GM21390 (cell line): ENCODE measurements around the gene APOL3.
"Not testable (repeated sequence)": the region's sequence is repeated elsewhere in the genome, so short reads cannot be mapped to it uniquely, and the experiment has no call there.

Source experiments
- ATAC-seq: cut with Tn5 transposase; IDR thresholded peaks from one replicate; pipeline ENCODE4 v1.9.1; 2021; ENCODE audit not compliant: unreplicated experiment

APOL3 gene

GRCh38 chr22:36193577-36193976, 33.0 kb upstream of the APOL3 start:
- no peak for ATAC-seq

GRCh38 chr22:36193171-36193570, 32.6 kb upstream of the APOL3 start:
- no peak for ATAC-seq

DNA sequence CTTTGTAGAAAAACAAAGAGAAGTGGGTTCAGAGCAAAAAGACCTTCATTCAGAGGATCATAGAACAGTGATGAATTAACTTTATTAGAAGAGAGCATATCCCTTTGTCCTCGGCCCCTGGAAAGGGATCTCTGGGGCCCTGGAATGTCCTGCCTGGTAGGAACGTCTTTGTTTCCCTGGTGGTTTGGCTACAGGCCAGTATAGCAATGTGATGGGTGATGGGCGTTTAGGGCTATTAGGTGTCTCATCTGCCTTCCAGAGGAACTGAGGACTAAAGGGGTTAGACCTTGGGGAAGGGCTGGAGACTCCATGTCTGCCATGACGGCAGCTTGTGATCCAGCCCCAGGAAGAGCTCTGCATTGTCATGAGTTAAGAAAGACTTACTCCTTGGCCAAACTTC, 32.0 kb upstream of the APOL3 start:
- no peak for ATAC-seq

- ATAC-seq, result no peak
These were observed 30.7 kb upstream of the APOL3 start for GRCh38 chr22:36191106-36191836.

GRCh38 chr22:36187862-36188261, 27.3 kb upstream of the APOL3 start:
- ATAC-seq, result not testable (repeated sequence)

DNA sequence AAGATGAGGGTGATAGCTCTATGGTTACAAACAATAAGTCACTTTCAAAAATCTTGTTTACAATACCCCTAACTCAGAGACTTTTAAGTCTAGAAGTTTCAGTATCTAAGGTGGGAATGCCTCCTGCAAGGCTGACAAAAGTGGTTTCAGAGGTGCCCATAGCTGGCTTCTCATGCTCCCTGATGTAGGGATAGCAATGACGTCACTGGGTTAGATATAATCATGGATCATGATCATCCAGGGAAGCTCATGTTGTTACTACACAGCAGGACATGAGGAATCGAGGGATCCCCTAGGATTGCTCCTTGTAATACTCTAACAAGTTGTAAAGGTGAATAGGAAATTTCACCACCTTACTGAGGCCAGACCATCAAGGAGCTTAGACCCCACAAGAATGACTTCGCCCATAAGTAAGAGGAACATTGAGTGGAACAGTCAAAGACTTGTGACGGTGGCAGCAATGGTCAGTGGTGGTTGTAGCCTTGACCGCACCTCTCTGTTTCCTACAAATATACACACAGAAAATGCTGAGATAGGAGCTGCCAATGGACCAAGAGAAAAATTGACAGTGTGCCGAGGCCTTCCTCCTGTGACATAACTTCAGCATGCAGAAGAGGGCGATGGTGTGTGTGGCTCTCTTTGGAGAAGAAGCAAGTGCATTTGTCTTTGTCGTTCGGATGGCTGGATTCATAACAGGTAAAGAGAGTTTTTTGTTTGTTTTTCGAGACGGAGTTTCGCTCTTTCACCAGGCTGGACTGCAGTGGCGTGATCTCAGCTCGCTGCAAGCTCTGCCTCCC, 25.5 kb upstream of the APOL3 start:
- ATAC-seq, result no peak

- no peak for ATAC-seq
These were observed 24.0 kb upstream of the APOL3 start for GRCh38 chr22:36184433-36185025.

- ATAC-seq, result no peak
These were observed 22.9 kb upstream of the APOL3 start for GRCh38 chr22:36183446-36183845.

GRCh38 chr22:36182857-36183256, 22.3 kb upstream of the APOL3 start:
- ATAC-seq, result no peak

GRCh38 chr22:36182056-36182455, 21.5 kb upstream of the APOL3 start:
- ATAC-seq, result no peak

DNA sequence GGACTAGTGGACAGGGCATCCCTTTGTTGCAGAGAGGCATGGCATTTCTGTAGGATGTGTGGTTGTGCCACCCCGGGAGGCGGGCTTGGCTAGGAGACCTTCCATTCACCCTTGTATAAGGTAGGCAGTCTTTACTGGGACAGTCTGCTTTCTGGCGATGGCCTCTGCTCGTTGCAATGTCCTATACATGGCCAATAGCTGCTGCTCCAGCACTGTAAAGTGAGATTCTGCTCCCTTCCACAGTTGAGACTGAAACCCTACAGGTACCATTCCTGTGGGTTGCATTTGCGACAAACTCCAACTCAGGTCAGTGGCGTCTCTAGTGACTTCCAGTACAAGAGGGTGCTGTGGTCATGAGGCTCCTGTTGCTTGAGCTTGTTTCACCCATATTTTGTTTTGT, 20.4 kb upstream of the APOL3 start:
- no peak for ATAC-seq

DNA sequence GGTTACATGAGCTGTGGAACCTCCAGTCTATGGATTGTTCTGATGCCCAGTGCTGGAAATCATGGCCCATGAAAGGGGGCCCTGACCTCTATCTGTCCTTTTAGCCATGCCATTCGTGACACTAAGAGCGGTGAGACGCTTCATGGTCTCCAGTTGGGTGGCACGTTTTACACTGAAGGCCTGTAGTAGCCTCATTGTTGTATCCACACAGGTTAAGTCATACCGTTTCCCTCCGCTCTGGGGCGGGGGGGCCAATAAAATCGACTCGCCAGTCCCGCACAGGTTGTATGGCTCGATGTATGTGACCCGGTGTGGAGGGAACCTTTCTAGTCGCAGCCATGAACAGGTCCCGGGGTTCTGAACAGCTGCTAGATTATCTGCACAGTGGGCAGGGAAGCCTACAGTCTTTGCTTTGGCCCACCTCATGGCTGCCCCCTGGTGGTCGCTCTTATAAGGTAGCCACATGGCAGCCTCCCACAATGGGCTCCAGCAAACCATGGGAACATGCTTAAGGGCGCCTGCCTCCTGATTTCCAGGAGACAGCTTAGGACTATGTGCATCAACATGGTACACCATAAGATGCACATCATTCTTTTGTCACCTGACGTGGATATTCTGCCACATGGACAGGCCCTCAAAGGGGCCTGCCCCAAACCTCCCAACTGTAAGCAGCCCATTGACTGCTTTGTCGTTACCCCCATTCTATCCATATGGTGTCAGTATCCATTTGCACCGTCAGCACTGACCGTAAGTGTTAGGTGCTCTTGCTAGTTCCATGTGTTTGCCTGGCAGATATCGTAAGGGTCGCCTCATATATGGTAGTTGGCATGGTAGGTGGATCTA, 19.7 kb upstream of the APOL3 start:
- ATAC-seq, result no peak

- no peak for ATAC-seq
These were observed 16.6 kb upstream of the APOL3 start for GRCh38 chr22:36177160-36177559.

GRCh38 chr22:36175892-36176291, 15.3 kb upstream of the APOL3 start:
- no peak for ATAC-seq

DNA sequence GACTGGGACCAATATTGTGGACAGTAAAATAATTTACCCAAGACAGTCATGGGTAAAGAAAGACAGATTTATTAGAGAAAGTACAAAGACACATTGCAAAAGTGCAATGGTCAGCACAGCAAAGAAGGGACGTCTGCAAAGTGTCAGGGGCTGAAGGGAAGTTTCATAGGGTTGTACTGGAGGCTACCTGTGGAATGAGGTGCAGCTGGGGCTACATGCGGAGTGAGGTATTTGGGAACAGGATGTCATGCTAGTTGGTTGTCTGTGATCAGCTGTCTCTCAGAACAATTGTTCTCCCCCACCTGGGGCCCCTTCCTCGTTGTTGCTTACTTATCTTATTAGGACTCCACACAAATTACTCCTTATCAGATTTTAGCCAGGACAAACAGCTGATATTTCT, 11.4 kb upstream of the APOL3 start:
- ATAC-seq, result no peak

- ATAC-seq, result no peak
These were observed 6.1 kb upstream of the APOL3 start for GRCh38 chr22:36166518-36167220.

DNA sequence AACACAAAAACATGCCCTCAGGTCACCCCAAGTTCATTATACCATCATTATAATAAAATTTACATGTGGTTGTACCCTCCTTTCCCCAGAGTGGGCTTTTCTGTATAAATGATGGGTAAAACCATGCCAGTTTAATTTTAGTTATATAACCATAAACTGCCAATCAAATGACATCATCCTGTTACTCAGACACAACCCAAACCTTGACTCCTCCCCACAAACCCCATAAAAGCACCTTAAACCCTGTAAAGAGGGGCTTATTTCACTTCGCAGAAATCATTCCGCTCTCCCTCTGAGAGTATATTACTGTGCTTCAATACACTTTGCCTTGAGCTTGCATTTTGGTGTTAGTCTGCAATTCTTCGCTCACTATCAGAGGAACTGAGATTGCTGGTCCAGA, 5.5 kb upstream of the APOL3 start:
- no peak for ATAC-seq

DNA sequence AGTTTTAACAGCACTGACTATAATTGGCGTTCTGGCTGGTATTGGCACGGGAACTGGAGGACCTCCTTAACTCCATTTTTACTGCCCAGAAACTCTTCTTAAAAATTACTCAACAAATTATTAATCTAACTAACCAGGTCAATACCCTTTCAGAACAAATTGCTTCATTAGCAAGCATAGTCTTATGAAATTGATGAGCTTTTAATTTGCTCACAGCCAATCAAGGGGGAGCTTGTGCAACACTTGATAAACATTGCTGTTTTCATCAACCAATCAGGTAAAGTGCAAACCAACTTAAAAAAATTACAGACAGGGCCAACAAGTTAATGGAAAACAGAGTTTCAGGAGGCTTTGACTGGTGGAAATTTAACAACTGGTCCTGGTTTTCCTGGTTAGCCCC, 4.6 kb upstream of the APOL3 start:
- ATAC-seq, result no peak

DNA sequence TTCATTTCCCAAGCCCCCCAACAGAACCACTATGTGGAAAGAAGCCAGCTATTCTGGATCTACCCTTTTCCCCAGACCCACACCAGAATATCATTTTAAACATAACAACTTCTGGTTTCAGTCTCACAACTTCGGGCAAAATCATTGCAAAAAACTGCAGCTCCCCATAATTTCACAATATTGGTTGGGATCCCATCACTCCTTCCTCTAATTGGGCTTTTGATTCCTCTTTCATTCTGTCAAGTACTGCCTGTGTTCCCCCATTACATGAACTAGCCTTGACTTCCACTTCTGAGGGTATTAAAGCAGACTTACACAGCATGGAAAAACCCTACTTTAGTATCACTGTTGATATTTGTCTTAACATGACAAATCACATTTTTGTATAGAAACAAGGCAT, 4.1 kb upstream of the APOL3 start:
- no peak for ATAC-seq

- ATAC-seq, result no peak
These were observed 2.9 kb upstream of the APOL3 start for GRCh38 chr22:36163497-36163896.
